GM12875 (cell line): ENCODE results near the gene EML6.
"Not testable (repeated sequence)": the region's sequence is repeated elsewhere in the genome, so short reads cannot be mapped to it uniquely, and the experiment has no call there.

ENCODE experiments used
- H3K4me3 ChIP-seq: one replicate; pipeline ENCODE4 v1.5.1; 2011; ENCODE audit warnings: low read depth, low read length, control low read depth
- CTCF ChIP-seq: IDR thresholded peaks from 2 replicates; pipeline ENCODE4 v1.5.1; 2011; ENCODE audit warnings: low read depth, mild to moderate bottlenecking, control low read depth, inconsistent platforms, low read length, moderate library complexity, borderline replicate concordance; ENCODE audit not compliant: insufficient read depth

EML6 gene

GRCh38 chr2:54695378-54695777 is 28.1 kb upstream of the EML6 start:
- TF ChIP-seq CTCF, result no peak
- H3K4me3 ChIP-seq, result no peak overlapping the region

GRCh38 chr2:54697934-54698333 is 25.5 kb upstream of the EML6 start:
- H3K4me3 ChIP-seq, result no peak overlapping the region
- no peak for TF ChIP-seq CTCF

- not testable (repeated sequence) for H3K4me3 ChIP-seq
Observed at GRCh38 chr2:54698926-54699325, 24.5 kb upstream of the EML6 start.

GRCh38 chr2:54699665-54700064 is 23.8 kb upstream of the EML6 start:
- no peak for TF ChIP-seq CTCF
- H3K4me3 ChIP-seq, result no peak overlapping the region

- TF ChIP-seq CTCF, result no peak
Observed at GRCh38 chr2:54701029-54701428, 22.4 kb upstream of the EML6 start.

GRCh38 chr2:54704238-54704637 is 19.2 kb upstream of the EML6 start:
- TF ChIP-seq CTCF, result no peak
- no peak overlapping the region for H3K4me3 ChIP-seq

More at GRCh38 chr2:54701029-54701428, 22.4 kb upstream of the EML6 start:
- no peak overlapping the region for H3K4me3 ChIP-seq

- TF ChIP-seq CTCF, result no peak
- no peak overlapping the region for H3K4me3 ChIP-seq
Observed at GRCh38 chr2:54704688-54705605, 18.5 kb upstream of the EML6 start.
